OCI-LY3 (cell line): ENCODE data around the gene NCAPG.

ENCODE experiments used
- H2AFZ ChIP-seq: fragments of 200-600, 300-600 bp; shearing (Covaris generic); 2 replicates; pipeline ENCODE4 v1.6.0; 2014; ENCODE audit warnings: antibody characterized with exemption, low read depth, low read length
- H3K27ac ChIP-seq: fragments of 200-600, 300-600 bp; sonication (generic); 2 replicates; pipeline ENCODE4 v1.5.1; 2014; ENCODE audit warnings: mild to moderate bottlenecking, low read length, moderate library complexity, mixed read lengths
- H3K27me3 ChIP-seq: fragments of 200-600, 300-600 bp; sonication (generic); 2 replicates; pipeline ENCODE4 v1.6.1; 2014; ENCODE audit warnings: low read depth, low read length, mixed read lengths
- H3K36me3 ChIP-seq: fragments of 200-600, 300-600 bp; sonication (generic); replicated peaks from 2 replicates; pipeline ENCODE3; 2014; ENCODE audit warnings: low read depth, low read length, mixed read lengths
- H3K4me1 ChIP-seq: fragments of 300-600, 200-600 bp; sonication (generic); 2 replicates; pipeline ENCODE4 v1.6.1; 2014; ENCODE audit warnings: low read length, mixed read lengths
- H3K4me2 ChIP-seq: fragments of 200-600, 300-600 bp; sonication (generic); 2 replicates; pipeline ENCODE4 v1.6.1; 2014; ENCODE audit warnings: low read length, mixed read lengths
- H3K4me3 ChIP-seq: fragments of 300-600, 200-600 bp; sonication (generic); 2 replicates; pipeline ENCODE4 v1.5.1; 2014; ENCODE audit warnings: antibody characterized with exemption, mild to moderate bottlenecking, low read length, moderate library complexity
- H3K79me2 ChIP-seq: fragments of 300-600, 200-600 bp; shearing (Covaris generic); 2 replicates; pipeline ENCODE4 v1.6.1; 2014; ENCODE audit warnings: mild to moderate bottlenecking, low read length, mixed read lengths
- H3K9ac ChIP-seq: fragments of 300-600, 200-600 bp; shearing (Covaris generic); 2 replicates; pipeline ENCODE4 v1.6.0; 2014; ENCODE audit warnings: mild to moderate bottlenecking, low read length, moderate library complexity
- H3K9me3 ChIP-seq: fragments of 200-600, 300-600 bp; shearing (Covaris generic); 2 replicates; pipeline ENCODE4 v1.6.1; 2014; ENCODE audit warnings: low read length, mixed read lengths; ENCODE audit not compliant: insufficient read depth
- H4K20me1 ChIP-seq: fragments of 200-600, 300-600 bp; sonication (generic); 2 replicates; pipeline ENCODE4 v1.6.1; 2016; ENCODE audit warnings: low read length, mixed read lengths; ENCODE audit not compliant: insufficient read depth
- CTCF ChIP-seq: fragments of 200-600, 300-600 bp; sonication (generic); IDR thresholded peaks from 2 replicates; pipeline ENCODE4 v1.5.1; 2014; ENCODE audit warnings: antibody characterized with exemption, low read length, low read depth
- EZH2phosphoT487 ChIP-seq: fragments of 200-600 bp; shearing (Covaris generic); IDR thresholded peaks from 2 replicates; pipeline ENCODE4 v1.6.1; 2018; ENCODE audit warnings: antibody characterized with exemption, mixed run types, low read depth

NCAPG gene

GRCh38 chr4:17769406-17770174, 41.2 kb upstream of the NCAPG start:
- H3K9me3 ChIP-seq = no peaks in the 10 kb centered on the region
- no peak overlapping the region for H3K4me2 ChIP-seq
- no peak overlapping the region for H2AFZ ChIP-seq
- H3K27me3 ChIP-seq = no peaks in the 10 kb centered on the region
- no peaks in the 10 kb centered on the region for H4K20me1 ChIP-seq
- H3K4me1 ChIP-seq = no peaks in the 10 kb centered on the region
- no peaks in the 10 kb centered on the region for H3K79me2 ChIP-seq
- H3K4me3 ChIP-seq = no peak overlapping the region
- H3K27ac ChIP-seq = no peak overlapping the region
- no peak overlapping the region for H3K9ac ChIP-seq
- H3K36me3 ChIP-seq = no peaks in the 10 kb centered on the region
- TF ChIP-seq CTCF = no peak
- no peak for TF ChIP-seq EZH2phosphoT487

- no peak for TF ChIP-seq CTCF
- TF ChIP-seq EZH2phosphoT487 = no peak
Observed at GRCh38 chr4:17770845-17771244, 39.9 kb upstream of the NCAPG start.

GRCh38 chr4:17771284-17771908, 39.4 kb upstream of the NCAPG start:
- Histone ChIP-seq H3K4me3 (no peak overlapping the region), H3K27ac (no peak overlapping the region), H3K4me1 (no peaks in the 10 kb centered on the region), H4K20me1 (no peaks in the 10 kb centered on the region), H2AFZ (no peak overlapping the region), H3K4me2 (no peak overlapping the region), H3K36me3 (no peaks in the 10 kb centered on the region), H3K9ac (no peak overlapping the region), H3K27me3 (no peaks in the 10 kb centered on the region), H3K79me2 (no peaks in the 10 kb centered on the region), H3K9me3 (no peaks in the 10 kb centered on the region)
- TF ChIP-seq EZH2phosphoT487 = no peak
- TF ChIP-seq CTCF = no peak

More at GRCh38 chr4:17770845-17771244, 39.9 kb upstream of the NCAPG start:
- no peaks in the 10 kb centered on the region for H3K9me3 ChIP-seq
- no peak overlapping the region for H3K4me2 ChIP-seq
- no peak overlapping the region for H3K27ac ChIP-seq
- H3K79me2 ChIP-seq = no peaks in the 10 kb centered on the region
- H3K9ac ChIP-seq = no peak overlapping the region
- H3K4me1 ChIP-seq = no peaks in the 10 kb centered on the region
- H3K36me3 ChIP-seq = no peaks in the 10 kb centered on the region
- H3K4me3 ChIP-seq = no peak overlapping the region
- H4K20me1 ChIP-seq = no peaks in the 10 kb centered on the region
- H2AFZ ChIP-seq = no peak overlapping the region
- no peaks in the 10 kb centered on the region for H3K27me3 ChIP-seq

- no peak overlapping the region for H2AFZ ChIP-seq
- TF ChIP-seq EZH2phosphoT487 = no peak
Observed at GRCh38 chr4:17773135-17773698, 37.6 kb upstream of the NCAPG start.

More at GRCh38 chr4:17773135-17773698, 37.6 kb upstream of the NCAPG start:
- no peaks in the 10 kb centered on the region for H3K9me3 ChIP-seq
- no peak overlapping the region for H3K4me2 ChIP-seq
- H3K27me3 ChIP-seq = no peaks in the 10 kb centered on the region
- no peaks in the 10 kb centered on the region for H3K4me1 ChIP-seq
- no peak overlapping the region for H3K27ac ChIP-seq
- no peak overlapping the region for H3K9ac ChIP-seq
- H3K79me2 ChIP-seq = no peaks in the 10 kb centered on the region
- H4K20me1 ChIP-seq = no peaks in the 10 kb centered on the region
- H3K36me3 ChIP-seq = no peaks in the 10 kb centered on the region
- H3K4me3 ChIP-seq = no peak overlapping the region
